Nephron (organoid): ENCODE results near the gene DEAF1.

Experiments used
- H3K27ac Mint-ChIP-seq, 3 experiments: 2 replicates each; pipeline ENCODE4 v1.8.0; 2020; ENCODE audit warnings: mixed read lengths in 3 of 3, mild to moderate bottlenecking in 2 of 3, moderate library complexity in 1 of 3
- H3K27me3 Mint-ChIP-seq: 2 replicates; pipeline ENCODE4 v1.8.0; 2021; ENCODE audit warnings: low read depth, mild to moderate bottlenecking, moderate library complexity, mixed read lengths
- H3K36me3 Mint-ChIP-seq: 2 replicates; pipeline ENCODE4 v1.8.0; 2020; ENCODE audit warnings: low read depth, mixed read lengths
- H3K4me1 Mint-ChIP-seq: 2 replicates; pipeline ENCODE4 v1.8.0; 2020; ENCODE audit warnings: mixed read lengths
- H3K4me3 Mint-ChIP-seq, 3 experiments: 2 replicates each; pipeline ENCODE4 v1.8.0; 2020; ENCODE audit warnings: mild to moderate bottlenecking in 3 of 3, mixed read lengths in 3 of 3, moderate library complexity in 2 of 3
- H3K9me3 Mint-ChIP-seq: 2 replicates; pipeline ENCODE4 v1.8.0; 2020; ENCODE audit warnings: mixed read lengths
- CTCF ChIP-seq, 3 experiments: fragments of 200-600 bp; sonication (generic); IDR thresholded peaks; one replicate each; pipeline ENCODE4 v1.5.0; 2021; ENCODE audit warnings: antibody characterized with exemption in 3 of 3; ENCODE audit not compliant: unreplicated experiment in 3 of 3

DEAF1 gene

GRCh38 chr11:615504-616319, 79.3 kb downstream of the DEAF1 start, which contains the start of gene IRF7:
Gene IRF7 (minus strand): TSS chr11:615950. CDS start chr11:615364, 586 bp downstream.
- Mint-ChIP-seq H3K27me3 (no peaks in the 10 kb centered on the region), H3K9me3 (no peaks in the 10 kb centered on the region)

GRCh38 chr11:614623-615503, 80.2 kb downstream of the DEAF1 start:
- no peak for TF ChIP-seq CTCF (IDR thresholded peaks at IDR 0.05; ENCODE audit: unreplicated experiment in 3 of 3)
- no peaks in the 10 kb centered on the region for H3K27me3 Mint-ChIP-seq
- peaks cover 14% of the 10 kb centered on the region for H3K4me1 Mint-ChIP-seq
- H3K27ac Mint-ChIP-seq, result peak overlapping the region in 1 of 3 experiments; percentile 68
- no peaks in the 10 kb centered on the region for H3K9me3 Mint-ChIP-seq
- peak overlapping the region; percentile 82 to 83 (median 82) for H3K4me3 Mint-ChIP-seq
- H3K36me3 Mint-ChIP-seq, result peaks cover 14% of the 10 kb centered on the region

More at GRCh38 chr11:615504-616319, 79.3 kb downstream of the DEAF1 start, which contains the start of gene IRF7:
- Mint-ChIP-seq H3K36me3 (peaks cover 11% of the 10 kb centered on the region), H3K4me1 (peaks cover 14% of the 10 kb centered on the region), H3K27ac (peak within 1 kb of the TSS in 2 of 3 experiments; percentile 63 to 68), H3K4me3 (peak within 1 kb of the TSS; percentile 82 to 83 (median 82))
- TF ChIP-seq CTCF (IDR thresholded peaks at IDR 0.05; ENCODE audit: unreplicated experiment in 3 of 3), result no peak

GRCh38 chr11:614021-614622, 80.9 kb downstream of the DEAF1 start:
- Mint-ChIP-seq H3K36me3 (peaks cover 14% of the 10 kb centered on the region), H3K27ac (no peak overlapping the region), H3K9me3 (no peaks in the 10 kb centered on the region), H3K4me3 (peak overlapping the region; percentile 68 to 77 (median 76)), H3K27me3 (no peaks in the 10 kb centered on the region), H3K4me1 (peaks cover 14% of the 10 kb centered on the region)
- TF ChIP-seq CTCF (IDR thresholded peaks at IDR 0.05; ENCODE audit: unreplicated experiment in 3 of 3), result no peak

GRCh38 chr11:613369-613968, 81.6 kb downstream of the DEAF1 start:
- Mint-ChIP-seq H3K4me1 (peaks cover 14% of the 10 kb centered on the region), H3K4me3 (no peak overlapping the region), H3K36me3 (peaks cover 17% of the 10 kb centered on the region), H3K27me3 (no peaks in the 10 kb centered on the region), H3K9me3 (no peaks in the 10 kb centered on the region), H3K27ac (no peak overlapping the region)
- TF ChIP-seq CTCF (IDR thresholded peaks at IDR 0.05; ENCODE audit: unreplicated experiment in 3 of 3), result no peak

GRCh38 chr11:612961-613300, 82.1 kb downstream of the DEAF1 start:
- H3K4me1 Mint-ChIP-seq, result peaks cover 14% of the 10 kb centered on the region
- H3K9me3 Mint-ChIP-seq, result no peaks in the 10 kb centered on the region
- TF ChIP-seq CTCF (IDR thresholded peaks at IDR 0.05; ENCODE audit: unreplicated experiment in 3 of 3), result no peak

More at GRCh38 chr11:612961-613300, 82.1 kb downstream of the DEAF1 start:
- Mint-ChIP-seq H3K4me3 (no peak overlapping the region), H3K36me3 (peaks cover 20% of the 10 kb centered on the region), H3K27me3 (no peaks in the 10 kb centered on the region), H3K27ac (no peak overlapping the region)
